NCI-H510A (cell line): ENCODE results near the gene NFIX.

Source experiments
- DNase-seq: peaks from one replicate; lab custom pipeline; 2025; lab: John Stamatoyannopoulos, UW

NFIX gene

GRCh38 chr19:13022111-13022858, 27.0 kb downstream of the NFIX start:
- DNase-seq, result no peak

GRCh38 chr19:13022859-13023636, 27.8 kb downstream of the NFIX start:
- DNase-seq, result no peak

- DNase-seq, result no peak
Measured at GRCh38 chr19:13023656-13024055, 28.4 kb downstream of the NFIX start.

GRCh38 chr19:13024126-13024950, 29.1 kb downstream of the NFIX start:
- no peak for DNase-seq

GRCh38 chr19:13024951-13025697, 29.8 kb downstream of the NFIX start:
- DNase-seq, result peak; percentile 46

GRCh38 chr19:13025819-13026456, 30.7 kb downstream of the NFIX start:
- no peak for DNase-seq

- peak; percentile 53 for DNase-seq
Measured at GRCh38 chr19:13026462-13027370, 31.4 kb downstream of the NFIX start.

GRCh38 chr19:13027557-13027956, 32.3 kb downstream of the NFIX start:
- no peak for DNase-seq

GRCh38 chr19:13028027-13028426, 32.8 kb downstream of the NFIX start:
- no peak for DNase-seq

GRCh38 chr19:13029301-13029880, 34.1 kb downstream of the NFIX start:
- DNase-seq, result no peak

- DNase-seq, result no peak
Measured at GRCh38 chr19:13029893-13030292, 34.6 kb downstream of the NFIX start.

GRCh38 chr19:13031917-13032623, 36.8 kb downstream of the NFIX start:
- peak; percentile 39 for DNase-seq

GRCh38 chr19:13032837-13033236, 37.6 kb downstream of the NFIX start:
- DNase-seq, result no peak

- DNase-seq, result no peak
Measured at GRCh38 chr19:13033244-13033643, 38.0 kb downstream of the NFIX start.

- DNase-seq, result peak; percentile 60
Measured at GRCh38 chr19:13033819-13034611, 38.7 kb downstream of the NFIX start.

GRCh38 chr19:13034636-13035035, 39.4 kb downstream of the NFIX start:
- no peak for DNase-seq

- no peak for DNase-seq
Measured at GRCh38 chr19:13035820-13036365, 40.6 kb downstream of the NFIX start.

- peak; percentile 84 for DNase-seq
Measured at GRCh38 chr19:13036366-13036976, 41.2 kb downstream of the NFIX start.
